Testis (tissue), 2 donors: ENCODE measurements around the gene SLC13A5.

Experiments
- CTCF ChIP-seq, 3 experiments: fragments of 450-650 bp in 2 of 3; fragments of 200-600 bp in 1 of 3; sonication (generic) in 1 of 3; IDR thresholded peaks; one replicate each; pipeline ENCODE4 v1.5.1; 2016 to 2019; ENCODE audit warnings: antibody characterized with exemption in 3 of 3, mild to moderate bottlenecking in 2 of 3, moderate library complexity in 1 of 3
- POLR2A ChIP-seq: fragments of 450-650 bp; IDR thresholded peaks from one replicate; pipeline ENCODE4 v1.6.1; 2017; ENCODE audit warnings: antibody characterized with exemption, mild to moderate bottlenecking, moderate library complexity

GRCh38 chr17:6684881-6685767 is 28.0 kb downstream of the SLC13A5 start:
- TF ChIP-seq CTCF (IDR thresholded peaks at IDR 0.05): no peak
- TF ChIP-seq POLR2A: no peak
